ENCODE measurements around the gene TENM4.

TENM4 gene

GRCh38 chr11:79059141-79059540 is 381.7 kb downstream of the TENM4 start:
- no peak overlapping the region for H3K4me3 ChIP-seq (ENCODE audit: low read depth in 1 of 5, low read length in 5 of 5)
- H3K9me3 ChIP-seq (ENCODE audit: control insufficient read depth in 5 of 5, low read length in 5 of 5): no peaks in the 10 kb centered on the region
- H3K27ac ChIP-seq (ENCODE audit: low read depth, low read length): no peak overlapping the region
- no peak overlapping the region for H3K9ac ChIP-seq (ENCODE audit: low read length in 5 of 5)
- H3K36me3 ChIP-seq (ENCODE audit: control insufficient read depth in 5 of 5, insufficient read depth in 5 of 5, low read length in 5 of 5): no peaks in the 10 kb centered on the region
- peaks cover 0 to 10% (median 7%) of the 10 kb centered on the region in 5 donors for H3K4me1 ChIP-seq (ENCODE audit: control insufficient read depth in 5 of 5, insufficient read depth in 5 of 5, low read length in 5 of 5)
- peaks cover 0 to 2% (median 0%) of the 10 kb centered on the region in 5 donors for H3K27me3 ChIP-seq (ENCODE audit: control insufficient read depth in 5 of 5, insufficient read depth in 4 of 5, low read length in 5 of 5)

DNA sequence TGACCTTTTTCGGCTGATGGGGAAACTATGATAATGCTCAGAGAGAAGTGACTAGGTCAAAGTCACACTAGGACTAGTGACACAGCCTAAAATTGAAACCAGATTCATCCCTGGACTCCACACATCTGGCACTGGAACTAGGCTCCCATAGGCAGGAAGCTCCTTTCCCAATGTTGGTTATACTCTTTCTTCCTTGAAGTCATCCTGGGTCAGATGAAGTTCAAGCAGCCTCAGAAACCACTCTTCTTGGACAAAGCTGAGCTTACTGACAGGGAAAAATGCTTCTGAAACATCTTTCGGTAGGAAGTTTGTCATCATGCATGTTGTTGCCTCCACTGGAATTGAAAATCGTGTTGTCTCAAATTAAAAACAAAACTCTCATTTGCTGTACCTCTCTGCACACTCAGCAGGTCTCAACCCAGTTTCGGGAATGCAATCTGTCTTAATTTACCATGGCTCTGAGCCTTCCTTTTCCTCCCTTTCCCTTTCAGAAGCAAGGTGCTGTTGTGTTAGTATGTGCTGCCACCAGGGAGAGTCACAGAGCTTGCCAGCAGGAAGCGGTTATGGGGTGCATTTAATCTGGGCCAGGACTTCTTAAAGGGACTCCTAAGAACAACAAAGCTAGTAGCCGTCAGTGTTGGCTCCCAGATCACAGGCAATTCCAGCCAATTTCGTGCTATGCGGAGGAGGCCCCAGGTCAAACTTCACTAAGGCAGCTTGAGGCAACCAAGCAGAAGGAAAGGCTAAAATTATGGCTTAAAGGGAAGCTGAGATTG is 384.8 kb downstream of the TENM4 start:
- Histone ChIP-seq H3K4me1 (ENCODE audit: control insufficient read depth in 5 of 5, insufficient read depth in 5 of 5, low read length in 5 of 5) (peaks cover 0 to 12% (median 7%) of the 10 kb centered on the region in 5 donors), H3K36me3 (ENCODE audit: control insufficient read depth in 5 of 5, insufficient read depth in 5 of 5, low read length in 5 of 5) (no peaks in the 10 kb centered on the region), H3K9me3 (ENCODE audit: control insufficient read depth in 5 of 5, low read length in 5 of 5) (no peaks in the 10 kb centered on the region), H3K4me3 (ENCODE audit: low read depth in 1 of 5, low read length in 5 of 5) (no peak overlapping the region), H3K27ac (ENCODE audit: low read depth, low read length) (peak overlapping the region; percentile 24), H3K9ac (ENCODE audit: low read length in 5 of 5) (no peak overlapping the region), H3K27me3 (ENCODE audit: control insufficient read depth in 5 of 5, insufficient read depth in 4 of 5, low read length in 5 of 5) (no peaks in the 10 kb centered on the region)

DNA sequence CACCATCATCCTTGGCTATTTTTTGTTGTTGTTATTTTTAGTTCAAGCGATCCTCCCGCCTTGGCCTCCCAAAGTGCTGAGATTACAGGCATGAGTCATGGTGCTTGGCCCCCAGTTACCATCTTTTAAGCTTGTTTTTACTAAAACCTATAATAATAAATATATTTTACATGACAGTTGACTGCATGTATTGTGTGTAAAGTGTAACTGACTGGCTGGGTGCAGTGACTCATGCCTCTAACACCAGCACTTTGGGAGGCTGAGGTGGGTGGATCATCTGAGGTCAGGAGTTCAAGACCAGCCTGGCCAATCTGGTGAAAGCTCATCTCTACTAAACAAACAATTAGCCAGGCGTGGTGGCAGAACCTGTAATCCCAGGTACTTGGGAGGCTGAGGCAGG is 386.2 kb downstream of the TENM4 start:
- H3K9ac ChIP-seq (ENCODE audit: low read length in 5 of 5): no peak overlapping the region
- no peaks in the 10 kb centered on the region for H3K9me3 ChIP-seq (ENCODE audit: control insufficient read depth in 5 of 5, low read length in 5 of 5)
- H3K4me1 ChIP-seq (ENCODE audit: control insufficient read depth in 5 of 5, insufficient read depth in 5 of 5, low read length in 5 of 5): peaks cover 0 to 26% (median 18%) of the 10 kb centered on the region in 5 donors
- no peaks in the 10 kb centered on the region for H3K27me3 ChIP-seq (ENCODE audit: control insufficient read depth in 5 of 5, insufficient read depth in 4 of 5, low read length in 5 of 5)
- H3K36me3 ChIP-seq (ENCODE audit: control insufficient read depth in 5 of 5, insufficient read depth in 5 of 5, low read length in 5 of 5): no peaks in the 10 kb centered on the region
- no peak overlapping the region for H3K4me3 ChIP-seq (ENCODE audit: low read depth in 1 of 5, low read length in 5 of 5)
- H3K27ac ChIP-seq (ENCODE audit: low read depth, low read length): no peak overlapping the region

- Histone ChIP-seq H3K27me3 (ENCODE audit: control insufficient read depth in 5 of 5, insufficient read depth in 4 of 5, low read length in 5 of 5) (no peaks in the 10 kb centered on the region), H3K27ac (ENCODE audit: low read depth, low read length) (no peak overlapping the region), H3K36me3 (ENCODE audit: control insufficient read depth in 5 of 5, insufficient read depth in 5 of 5, low read length in 5 of 5) (no peaks in the 10 kb centered on the region), H3K4me1 (ENCODE audit: control insufficient read depth in 5 of 5, insufficient read depth in 5 of 5, low read length in 5 of 5) (peaks cover 0 to 31% (median 18%) of the 10 kb centered on the region in 5 donors), H3K4me3 (ENCODE audit: low read depth in 1 of 5, low read length in 5 of 5) (no peak overlapping the region), H3K9me3 (ENCODE audit: control insufficient read depth in 5 of 5, low read length in 5 of 5) (no peaks in the 10 kb centered on the region), H3K9ac (ENCODE audit: low read length in 5 of 5) (no peak overlapping the region)
Observed at GRCh38 chr11:79052544-79052943, 388.3 kb downstream of the TENM4 start.

GRCh38 chr11:79050786-79051185 is 390.0 kb downstream of the TENM4 start:
- no peak overlapping the region for H3K4me3 ChIP-seq (ENCODE audit: low read depth in 1 of 5, low read length in 5 of 5)
- H3K9me3 ChIP-seq (ENCODE audit: control insufficient read depth in 5 of 5, low read length in 5 of 5): no peaks in the 10 kb centered on the region
- H3K27me3 ChIP-seq (ENCODE audit: control insufficient read depth in 5 of 5, insufficient read depth in 4 of 5, low read length in 5 of 5): no peaks in the 10 kb centered on the region
- H3K4me1 ChIP-seq (ENCODE audit: control insufficient read depth in 5 of 5, insufficient read depth in 5 of 5, low read length in 5 of 5): peaks cover 0 to 22% (median 18%) of the 10 kb centered on the region in 5 donors
- H3K27ac ChIP-seq (ENCODE audit: low read depth, low read length): no peak overlapping the region
- H3K9ac ChIP-seq (ENCODE audit: low read length in 5 of 5): peak overlapping the region in 1 of 5 donors; percentile 28
- H3K36me3 ChIP-seq (ENCODE audit: control insufficient read depth in 5 of 5, insufficient read depth in 5 of 5, low read length in 5 of 5): no peaks in the 10 kb centered on the region

DNA sequence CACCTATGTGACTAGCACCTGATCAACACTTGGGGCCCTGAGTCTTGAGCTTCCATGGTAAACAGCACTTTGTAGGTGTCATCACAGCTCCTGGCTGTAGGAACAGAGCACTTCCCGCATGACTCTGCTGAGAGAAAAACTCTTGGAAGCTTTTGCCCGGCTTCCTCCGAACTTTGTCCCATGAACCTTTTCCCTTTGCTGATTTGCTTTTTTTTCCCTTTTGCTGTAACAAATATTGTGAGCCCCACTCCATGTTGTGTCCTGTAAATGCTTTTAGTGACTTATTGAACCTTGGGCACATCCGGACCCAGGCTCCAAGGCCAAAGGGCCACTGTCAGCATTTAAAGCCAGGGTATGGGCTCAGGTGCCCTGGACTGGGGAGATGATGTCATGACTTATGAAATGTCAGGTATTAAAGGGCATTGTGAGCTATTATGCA is 391.1 kb downstream of the TENM4 start:
- H3K27ac ChIP-seq (ENCODE audit: low read depth, low read length): no peak overlapping the region
- no peaks in the 10 kb centered on the region for H3K36me3 ChIP-seq (ENCODE audit: control insufficient read depth in 5 of 5, insufficient read depth in 5 of 5, low read length in 5 of 5)
- no peaks in the 10 kb centered on the region for H3K27me3 ChIP-seq (ENCODE audit: control insufficient read depth in 5 of 5, insufficient read depth in 4 of 5, low read length in 5 of 5)
- H3K9me3 ChIP-seq (ENCODE audit: control insufficient read depth in 5 of 5, low read length in 5 of 5): no peaks in the 10 kb centered on the region
- no peak overlapping the region for H3K4me3 ChIP-seq (ENCODE audit: low read depth in 1 of 5, low read length in 5 of 5)
- H3K9ac ChIP-seq (ENCODE audit: low read length in 5 of 5): no peak overlapping the region
- H3K4me1 ChIP-seq (ENCODE audit: control insufficient read depth in 5 of 5, insufficient read depth in 5 of 5, low read length in 5 of 5): peaks cover 0 to 22% (median 16%) of the 10 kb centered on the region in 5 donors

GRCh38 chr11:79047980-79048379 is 392.9 kb downstream of the TENM4 start:
- H3K4me3 ChIP-seq (ENCODE audit: low read depth in 1 of 5, low read length in 5 of 5): no peak overlapping the region
- H3K36me3 ChIP-seq (ENCODE audit: control insufficient read depth in 5 of 5, insufficient read depth in 5 of 5, low read length in 5 of 5): no peaks in the 10 kb centered on the region
- no peaks in the 10 kb centered on the region for H3K27me3 ChIP-seq (ENCODE audit: control insufficient read depth in 5 of 5, insufficient read depth in 4 of 5, low read length in 5 of 5)
- no peaks in the 10 kb centered on the region for H3K9me3 ChIP-seq (ENCODE audit: control insufficient read depth in 5 of 5, low read length in 5 of 5)
- H3K4me1 ChIP-seq (ENCODE audit: control insufficient read depth in 5 of 5, insufficient read depth in 5 of 5, low read length in 5 of 5): peaks cover 0 to 33% (median 22%) of the 10 kb centered on the region in 5 donors
- H3K27ac ChIP-seq (ENCODE audit: low read depth, low read length): no peak overlapping the region
- no peak overlapping the region for H3K9ac ChIP-seq (ENCODE audit: low read length in 5 of 5)

- Histone ChIP-seq H3K9me3 (ENCODE audit: control insufficient read depth in 5 of 5, low read length in 5 of 5) (no peaks in the 10 kb centered on the region), H3K27ac (ENCODE audit: low read depth, low read length) (no peak overlapping the region), H3K4me3 (ENCODE audit: low read depth in 1 of 5, low read length in 5 of 5) (no peak overlapping the region), H3K36me3 (ENCODE audit: control insufficient read depth in 5 of 5, insufficient read depth in 5 of 5, low read length in 5 of 5) (no peaks in the 10 kb centered on the region), H3K4me1 (ENCODE audit: control insufficient read depth in 5 of 5, insufficient read depth in 5 of 5, low read length in 5 of 5) (peaks cover 0 to 33% (median 22%) of the 10 kb centered on the region in 5 donors), H3K9ac (ENCODE audit: low read length in 5 of 5) (no peak overlapping the region), H3K27me3 (ENCODE audit: control insufficient read depth in 5 of 5, insufficient read depth in 4 of 5, low read length in 5 of 5) (no peaks in the 10 kb centered on the region)
Observed at GRCh38 chr11:79047321-79047720, 393.5 kb downstream of the TENM4 start.

DNA sequence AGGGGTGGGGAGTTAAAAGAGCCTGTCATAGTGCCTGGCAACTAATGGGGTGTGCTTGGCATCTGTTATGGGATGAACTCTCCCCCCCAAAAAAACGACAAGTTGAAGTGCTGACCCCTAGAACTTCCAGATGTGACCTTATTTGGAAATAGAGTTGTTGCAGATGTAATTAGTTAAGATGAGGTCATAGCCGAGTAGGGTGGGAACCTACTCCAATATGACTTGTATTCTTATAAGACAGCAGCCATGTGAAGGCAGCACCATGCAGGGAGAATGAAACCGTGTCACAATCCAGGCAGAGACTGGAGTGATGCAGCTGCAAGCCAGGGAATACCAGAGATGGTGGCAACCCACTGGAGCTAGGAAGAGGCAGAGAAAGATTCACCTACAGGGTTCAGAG is 394.5 kb downstream of the TENM4 start:
- no peak overlapping the region for H3K27ac ChIP-seq (ENCODE audit: low read depth, low read length)

DNA sequence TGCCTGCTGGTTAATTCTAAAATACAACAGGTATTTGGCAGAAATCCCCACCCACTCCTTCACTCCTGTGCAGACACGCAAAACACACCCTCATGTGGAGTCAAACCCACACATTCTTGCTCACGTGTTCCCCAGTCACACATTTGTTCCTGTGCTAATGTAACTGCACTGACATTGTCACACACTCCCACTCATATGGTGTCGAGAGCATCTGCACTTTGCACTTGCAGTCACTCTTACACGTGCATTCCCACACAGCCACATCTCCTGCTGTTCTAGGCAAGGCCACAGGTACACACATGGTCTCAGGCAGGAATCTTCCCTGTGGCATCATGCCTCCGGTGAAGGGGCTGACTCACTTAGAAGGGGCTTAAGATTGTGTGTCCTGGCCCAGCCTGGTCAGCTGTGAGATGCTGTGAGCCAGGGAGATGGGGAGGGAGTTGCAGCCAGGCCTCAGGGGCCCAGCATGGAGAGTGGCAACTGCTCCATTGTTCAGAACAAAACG is 395.0 kb downstream of the TENM4 start:
- Histone ChIP-seq H3K9ac (ENCODE audit: low read length in 5 of 5) (no peak overlapping the region), H3K4me3 (ENCODE audit: low read depth in 1 of 5, low read length in 5 of 5) (no peak overlapping the region), H3K36me3 (ENCODE audit: control insufficient read depth in 5 of 5, insufficient read depth in 5 of 5, low read length in 5 of 5) (no peaks in the 10 kb centered on the region), H3K27ac (ENCODE audit: low read depth, low read length) (no peak overlapping the region), H3K4me1 (ENCODE audit: control insufficient read depth in 5 of 5, insufficient read depth in 5 of 5, low read length in 5 of 5) (peaks cover 0 to 28% (median 19%) of the 10 kb centered on the region in 5 donors), H3K9me3 (ENCODE audit: control insufficient read depth in 5 of 5, low read length in 5 of 5) (no peaks in the 10 kb centered on the region), H3K27me3 (ENCODE audit: control insufficient read depth in 5 of 5, insufficient read depth in 4 of 5, low read length in 5 of 5) (no peaks in the 10 kb centered on the region)

More for the DNA sequence above, 394.5 kb downstream of the TENM4 start:
- Histone ChIP-seq H3K4me3 (ENCODE audit: low read depth in 1 of 5, low read length in 5 of 5) (no peak overlapping the region), H3K9ac (ENCODE audit: low read length in 5 of 5) (no peak overlapping the region), H3K4me1 (ENCODE audit: control insufficient read depth in 5 of 5, insufficient read depth in 5 of 5, low read length in 5 of 5) (peaks cover 0 to 33% (median 22%) of the 10 kb centered on the region in 5 donors), H3K9me3 (ENCODE audit: control insufficient read depth in 5 of 5, low read length in 5 of 5) (no peaks in the 10 kb centered on the region), H3K27me3 (ENCODE audit: control insufficient read depth in 5 of 5, insufficient read depth in 4 of 5, low read length in 5 of 5) (no peaks in the 10 kb centered on the region), H3K36me3 (ENCODE audit: control insufficient read depth in 5 of 5, insufficient read depth in 5 of 5, low read length in 5 of 5) (no peaks in the 10 kb centered on the region)

All from subcutaneous abdominal adipose tissue (tissue), 5 donors.